Neural progenitor cell (in vitro differentiated cells): ENCODE data around the gene LRRN4. TPM values are rescaled to one million over a fixed set of nuclear protein-coding genes. Genes with fewer than 3 reads are reported as not detected.
A peak's percentile ranks its signal among the peaks of the same experiment; 100 is the strongest.

ENCODE experiments used
- DNase-seq: peaks from one replicate; pipeline ENCODE4 v3.0.0-alpha.2; 2016; ENCODE audit warnings: low spot score
- H2AFZ ChIP-seq: fragments of 200-600 bp; sonication (generic); replicated peaks from 2 replicates; pipeline ENCODE4 v1.6.1; 2016; ENCODE audit warnings: antibody characterized with exemption
- H3F3A ChIP-seq: fragments of 200-600 bp; sonication (generic); 2 replicates; pipeline ENCODE4 v1.6.1; 2016; ENCODE audit warnings: antibody characterized with exemption, low read depth
- H3K27ac ChIP-seq: fragments of 200-600 bp; sonication (generic); 2 replicates; pipeline ENCODE4 v1.5.1; 2016; ENCODE audit warnings: mild to moderate bottlenecking
- H3K27me3 ChIP-seq: fragments of 200-600 bp; sonication (generic); 2 replicates; pipeline ENCODE4 v1.6.1; 2016; ENCODE audit warnings: mild to moderate bottlenecking, moderate library complexity
- H3K36me3 ChIP-seq: fragments of 200-600 bp; sonication (generic); 2 replicates; pipeline ENCODE4 v1.5.1; 2016
- H3K4me1 ChIP-seq: fragments of 200-600 bp; sonication (generic); 2 replicates; pipeline ENCODE4 v1.6.1; 2016; ENCODE audit warnings: mixed run types
- H3K4me2 ChIP-seq: fragments of 200-600 bp; sonication (generic); 2 replicates; pipeline ENCODE4 v1.6.1; 2016
- H3K4me3 ChIP-seq: fragments of 200-600 bp; sonication (generic); 2 replicates; pipeline ENCODE4 v1.5.1; 2016
- H3K79me2 ChIP-seq: fragments of 200-600 bp; sonication (generic); 2 replicates; pipeline ENCODE4 v1.6.1; 2016; ENCODE audit warnings: low read depth
- H3K9ac ChIP-seq: fragments of 200-600 bp; sonication (generic); 2 replicates; pipeline ENCODE4 v1.6.1; 2016
- H3K9me3 ChIP-seq: fragments of 200-600 bp; sonication (generic); 2 replicates; pipeline ENCODE4 v1.5.1; 2016; ENCODE audit warnings: low read depth
- H4K20me1 ChIP-seq: fragments of 200-600 bp; sonication (generic); 2 replicates; pipeline ENCODE4 v1.6.1; 2016; ENCODE audit warnings: low read depth
- H3K27ac Mint-ChIP-seq: 3 replicates; pipeline ENCODE4 v1.8.0; 2021; ENCODE audit warnings: mixed read lengths
- H3K27me3 Mint-ChIP-seq: 2 replicates; pipeline ENCODE4 v1.8.0; 2022; ENCODE audit warnings: low read depth, mild to moderate bottlenecking, inconsistent platforms, moderate library complexity, mixed read lengths; ENCODE audit not compliant: insufficient read depth
- H3K36me3 Mint-ChIP-seq: 3 replicates; pipeline ENCODE4 v1.8.0; 2021; ENCODE audit warnings: mixed read lengths
- H3K4me1 Mint-ChIP-seq: 3 replicates; pipeline ENCODE4 v1.8.0; 2021; ENCODE audit warnings: mixed read lengths
- H3K4me3 Mint-ChIP-seq: 3 replicates; pipeline ENCODE4 v1.8.0; 2021; ENCODE audit warnings: mild to moderate bottlenecking, moderate library complexity, mixed read lengths
- H3K9me3 Mint-ChIP-seq: 3 replicates; pipeline ENCODE4 v1.8.0; 2020; ENCODE audit warnings: mixed read lengths
- CTCF ChIP-seq: fragments of 200-600 bp; sonication (generic); IDR thresholded peaks from 2 replicates; pipeline ENCODE4 v1.5.1; 2017; ENCODE audit warnings: antibody characterized with exemption, mild to moderate bottlenecking
- EZH2 ChIP-seq: fragments of 200-600 bp; sonication (generic); IDR thresholded peaks from 2 replicates; pipeline ENCODE4 v1.6.1; 2017; ENCODE audit warnings: antibody characterized with exemption, mild to moderate bottlenecking, moderate library complexity
- EZH2phosphoT487 ChIP-seq: fragments of 200-600 bp; sonication (generic); IDR thresholded peaks from 2 replicates; pipeline ENCODE4 v1.6.1; 2017; ENCODE audit warnings: antibody characterized with exemption
- total RNA-seq: library from RNA; depleted of rRNA; stranded (reverse); fragments of >200 nt; gene quantifications from 2 replicates; pipeline ENCODE4 v1.2.3, GENCODE V29; 2015; ENCODE audit warnings: low replicate concordance

The LRRN4 gene
- total RNA-seq, 1 donor from 2014 or later = not detected

- H3K79me2 ChIP-seq = no peaks in the 10 kb centered on the region
Observed at GRCh38 chr20:6000871-6001270, 53.0 kb downstream of the LRRN4 start.

GRCh38 chr20:5999783-6000182 lies 54.1 kb downstream of the LRRN4 start:
- H3K4me1 ChIP-seq = peaks cover 5% of the 10 kb centered on the region
- H3K27ac ChIP-seq = no peak overlapping the region
- H3K9ac ChIP-seq = no peak overlapping the region
- no peak for DNase-seq
- H3K36me3 ChIP-seq = peaks cover 2% of the 10 kb centered on the region
- no peak overlapping the region for H2AFZ ChIP-seq
- peaks cover 19% of the 10 kb centered on the region for H3F3A ChIP-seq
- Mint-ChIP-seq H3K4me1 (peaks cover 5% of the 10 kb centered on the region), H3K36me3 (peaks cover 6% of the 10 kb centered on the region), H3K27me3 (no peaks in the 10 kb centered on the region), H3K4me3 (no peak overlapping the region), H3K27ac (no peak overlapping the region), H3K9me3 (no peaks in the 10 kb centered on the region)
- no peak overlapping the region for H3K4me2 ChIP-seq
- H3K27me3 ChIP-seq = no peaks in the 10 kb centered on the region
- no peaks in the 10 kb centered on the region for H4K20me1 ChIP-seq
- no peaks in the 10 kb centered on the region for H3K79me2 ChIP-seq
- H3K4me3 ChIP-seq = no peak overlapping the region
- H3K9me3 ChIP-seq = no peaks in the 10 kb centered on the region
- TF ChIP-seq EZH2 (no peak), EZH2phosphoT487 (no peak)

More at GRCh38 chr20:6000871-6001270, 53.0 kb downstream of the LRRN4 start:
- H3K27ac ChIP-seq = no peak overlapping the region
- H3K27me3 Mint-ChIP-seq = no peaks in the 10 kb centered on the region
- peaks cover 10% of the 10 kb centered on the region for H3K4me1 ChIP-seq
- no peaks in the 10 kb centered on the region for H3K9me3 ChIP-seq
- peaks cover 10% of the 10 kb centered on the region for H3K4me1 Mint-ChIP-seq
- peaks cover 2% of the 10 kb centered on the region for H3K36me3 ChIP-seq
- H3K4me2 ChIP-seq = no peak overlapping the region
- DNase-seq = no peak
- H3F3A ChIP-seq = peaks cover 28% of the 10 kb centered on the region
- no peak overlapping the region for H3K4me3 Mint-ChIP-seq
- H3K9me3 Mint-ChIP-seq = no peaks in the 10 kb centered on the region
- H3K27me3 ChIP-seq = no peaks in the 10 kb centered on the region
- H3K4me3 ChIP-seq = no peak overlapping the region
- no peak overlapping the region for H3K27ac Mint-ChIP-seq
- no peaks in the 10 kb centered on the region for H3K36me3 Mint-ChIP-seq
- H2AFZ ChIP-seq = no peak overlapping the region
- no peaks in the 10 kb centered on the region for H4K20me1 ChIP-seq
- TF ChIP-seq EZH2 (no peak), EZH2phosphoT487 (no peak), CTCF (no peak)
- H3K9ac ChIP-seq = no peak overlapping the region

GRCh38 chr20:5996765-5997164 lies 57.1 kb downstream of the LRRN4 start:
- Mint-ChIP-seq H3K27ac (no peak overlapping the region), H3K9me3 (no peaks in the 10 kb centered on the region), H3K4me3 (no peak overlapping the region), H3K36me3 (peaks cover 6% of the 10 kb centered on the region), H3K27me3 (no peaks in the 10 kb centered on the region), H3K4me1 (no peaks in the 10 kb centered on the region)
- Histone ChIP-seq H3K9me3 (no peaks in the 10 kb centered on the region), H3K9ac (no peak overlapping the region), H3K4me2 (no peak overlapping the region), H3F3A (no peaks in the 10 kb centered on the region), H3K36me3 (peaks cover 8% of the 10 kb centered on the region), H4K20me1 (no peaks in the 10 kb centered on the region), H3K4me3 (no peak overlapping the region), H3K27me3 (no peaks in the 10 kb centered on the region), H3K27ac (no peak overlapping the region), H3K4me1 (no peaks in the 10 kb centered on the region), H3K79me2 (no peaks in the 10 kb centered on the region), H2AFZ (no peak overlapping the region)
- peak; percentile 4 for DNase-seq
- no peak for TF ChIP-seq EZH2phosphoT487
- TF ChIP-seq EZH2 = no peak
- TF ChIP-seq CTCF = no peak

- Histone ChIP-seq H3K9me3 (no peaks in the 10 kb centered on the region), H3K4me1 (no peaks in the 10 kb centered on the region), H3K4me2 (no peak overlapping the region), H3F3A (no peaks in the 10 kb centered on the region), H3K9ac (no peak overlapping the region), H2AFZ (no peak overlapping the region), H3K4me3 (no peak overlapping the region), H3K36me3 (peaks cover 18% of the 10 kb centered on the region), H3K27me3 (no peaks in the 10 kb centered on the region), H3K79me2 (no peaks in the 10 kb centered on the region), H3K27ac (no peak overlapping the region), H4K20me1 (no peaks in the 10 kb centered on the region)
- Mint-ChIP-seq H3K9me3 (no peaks in the 10 kb centered on the region), H3K4me1 (no peaks in the 10 kb centered on the region), H3K4me3 (no peak overlapping the region), H3K27ac (no peak overlapping the region), H3K27me3 (no peaks in the 10 kb centered on the region), H3K36me3 (peaks cover 14% of the 10 kb centered on the region)
- TF ChIP-seq EZH2phosphoT487 = no peak
- TF ChIP-seq CTCF = no peak
- TF ChIP-seq EZH2 = no peak
- DNase-seq = no peak
Observed at GRCh38 chr20:5991623-5992441, 62.0 kb downstream of the LRRN4 start.
